Measurements from ENCODE around the gene ZNF764. TPM values are rescaled to one million over a fixed set of nuclear protein-coding genes. Genes with fewer than 3 reads are reported as not detected.

ZNF764 gene
- total RNA-seq, 4 donors from 2014 or later = 4.7 to 8.3 (median 7.2) TPM

DNA sequence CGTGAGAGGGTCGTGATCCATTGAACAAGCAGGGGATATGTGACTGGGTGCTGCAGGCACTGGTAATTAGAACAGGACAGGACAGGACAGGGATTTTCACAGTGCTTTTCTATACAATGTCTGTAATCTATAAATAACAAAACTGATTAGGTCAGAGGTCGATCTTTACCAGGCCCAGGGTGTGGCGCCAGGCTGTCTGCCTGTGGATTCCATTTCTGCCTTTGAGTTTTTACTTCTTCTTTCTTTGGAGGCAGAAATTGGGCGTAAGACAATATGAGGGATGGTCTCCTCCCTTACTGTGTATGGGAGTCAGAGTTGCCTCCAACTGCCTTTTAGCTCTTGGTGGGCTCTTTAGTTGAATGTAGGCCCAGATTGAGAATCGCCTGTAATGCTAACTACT is 1.5 kb upstream of the ZNF764 start:
- H3K4me1 ChIP-seq = peaks cover 16 to 47% (median 17%) of the 10 kb centered on the region in 3 donors
- no peaks in the 10 kb centered on the region for H3K27me3 ChIP-seq
- 90 to 95% methylated on average over 5 to 6 of the region's 6 CpGs for WGBS, 2 donors
- no peak for DNase-seq
- TF ChIP-seq CTCF (IDR thresholded peaks at IDR 0.05) = no peak
- H3K4me3 ChIP-seq = no peak overlapping the region
- H3K36me3 ChIP-seq = peaks cover 9 to 17% (median 12%) of the 10 kb centered on the region in 3 donors
- peak overlapping the region in 1 of 4 donors; percentile 5 for H3K27ac ChIP-seq
- intact Hi-C loops (cut with DNase I) = no loop called here
- no peaks in the 10 kb centered on the region for H3K9me3 ChIP-seq

- intact Hi-C loops (cut with DNase I) = no loop called here
- H3K4me1 ChIP-seq = peaks cover 16 to 48% (median 17%) of the 10 kb centered on the region in 3 donors
- no peaks in the 10 kb centered on the region for H3K27me3 ChIP-seq
- no peak for TF ChIP-seq CTCF (IDR thresholded peaks at IDR 0.05)
- TF ChIP-seq POLR2A (IDR thresholded peaks at IDR 0.05) = no peak
- H3K36me3 ChIP-seq = peaks cover 9 to 25% (median 15%) of the 10 kb centered on the region in 3 donors
- H3K9me3 ChIP-seq = no peaks in the 10 kb centered on the region
- WGBS, 2 donors = 74 to 90% methylated on average over 15 to 21 of the region's 21 CpGs
- H3K4me3 ChIP-seq = peak overlapping the region; percentile 82 to 96 (median 92)
- no peak for DNase-seq
- peak overlapping the region; percentile 49 to 98 (median 96) for H3K27ac ChIP-seq
Observed at GRCh38 chr16:30558789-30559377, 709 bp upstream of the ZNF764 start.

GRCh38 chr16:30557707-30557956 is 542 bp downstream of the ZNF764 start:
- DNase-seq = no peak
- Histone ChIP-seq H3K27ac (peak overlapping the region; percentile 95 to 98 (median 96)), H3K4me3 (peak overlapping the region; percentile 82 to 96 (median 92)), H3K36me3 (peaks cover 9 to 37% (median 15%) of the 10 kb centered on the region in 3 donors), H3K27me3 (no peaks in the 10 kb centered on the region), H3K9me3 (no peaks in the 10 kb centered on the region), H3K4me1 (peaks cover 16 to 48% (median 17%) of the 10 kb centered on the region in 3 donors)
- intact Hi-C loops (cut with DNase I) = no loop called here
- WGBS, 2 donors = 0 to 5% methylated on average over 1 to 4 of the region's 17 CpGs
- no peak for TF ChIP-seq CTCF (IDR thresholded peaks at IDR 0.05)
- no peak for TF ChIP-seq POLR2A (IDR thresholded peaks at IDR 0.05)

- no peaks in the 10 kb centered on the region for H3K9me3 ChIP-seq
- no peak for DNase-seq
- H3K4me3 ChIP-seq = no peak overlapping the region
- H3K27ac ChIP-seq = no peak overlapping the region
- intact Hi-C loops (cut with DNase I) = no loop called here
- no peak for TF ChIP-seq POLR2A (IDR thresholded peaks at IDR 0.05)
- TF ChIP-seq CTCF (IDR thresholded peaks at IDR 0.05) = no peak
- peaks cover 9 to 39% (median 15%) of the 10 kb centered on the region in 3 donors for H3K36me3 ChIP-seq
- H3K4me1 ChIP-seq = peaks cover 16 to 51% (median 19%) of the 10 kb centered on the region in 3 donors
- H3K27me3 ChIP-seq = no peaks in the 10 kb centered on the region
- WGBS, 2 donors = 33 to 44% methylated on average over 1 to 6 of the region's 10 CpGs
Observed at GRCh38 chr16:30556125-30556473, 2.1 kb downstream of the ZNF764 start.

DNA sequence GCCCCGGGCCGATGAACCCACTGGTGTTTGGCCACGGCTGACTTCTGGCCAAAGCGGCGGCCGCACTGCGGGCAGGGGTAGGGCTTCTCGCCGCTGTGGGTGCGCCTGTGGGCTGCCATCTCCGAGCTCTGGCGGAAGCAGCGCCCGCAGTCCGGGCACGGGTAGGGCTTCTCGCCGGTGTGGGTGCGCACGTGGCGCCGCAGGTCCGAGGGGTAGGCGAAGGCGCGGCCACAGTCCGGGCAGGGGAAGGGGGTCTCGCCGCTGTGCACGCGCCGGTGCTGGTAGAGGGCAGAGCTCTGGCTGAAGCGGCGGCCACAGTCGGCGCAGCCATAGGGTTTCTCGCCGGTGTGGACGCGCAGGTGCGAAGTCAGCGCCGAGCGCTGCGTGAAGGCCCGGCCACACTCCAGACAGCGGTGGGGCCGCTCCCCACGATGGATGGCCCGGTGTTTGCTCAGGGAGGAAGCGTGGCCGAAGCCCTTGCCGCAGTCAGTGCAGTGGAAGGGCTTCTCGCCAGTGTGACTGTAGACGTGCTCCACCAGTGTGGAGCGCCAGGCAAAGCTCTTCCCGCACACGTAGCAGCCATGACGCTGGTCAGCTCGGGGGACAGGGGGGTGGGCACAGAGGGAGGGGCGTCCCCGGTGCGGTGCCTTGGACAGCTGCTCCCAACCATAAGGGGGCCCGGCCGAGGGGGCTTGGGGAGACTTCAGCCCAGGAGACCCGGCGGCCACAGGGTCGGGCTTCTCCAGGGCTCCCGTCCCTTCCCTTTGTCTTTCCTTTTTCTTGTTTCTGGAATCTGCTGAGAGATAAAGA is 2.7 kb downstream of the ZNF764 start:
- H3K9me3 ChIP-seq = no peaks in the 10 kb centered on the region
- TF ChIP-seq CTCF (IDR thresholded peaks at IDR 0.05) (no peak), POLR2A (IDR thresholded peaks at IDR 0.05) (no peak)
- intact Hi-C loops (cut with DNase I) = no loop called here
- no peak overlapping the region for H3K4me3 ChIP-seq
- H3K4me1 ChIP-seq = peaks cover 15 to 48% (median 16%) of the 10 kb centered on the region in 3 donors
- DNase-seq = no peak
- no peak overlapping the region for H3K27ac ChIP-seq
- WGBS, 2 donors = 88 to 90% methylated on average over 8 to 13 of the region's 69 CpGs
- H3K27me3 ChIP-seq = no peaks in the 10 kb centered on the region
- peaks cover 9 to 39% (median 15%) of the 10 kb centered on the region in 3 donors for H3K36me3 ChIP-seq

Measured in esophagus squamous epithelium (tissue), 5 donors.